ENCODE data around the gene CCDC33.

GRCh38 chr15:74217907-74218885 is 17.9 kb upstream of the CCDC33 start:
- TF ChIP-seq ZBTB43 (CRISPR knock-in tag; IDR thresholded peaks at IDR 0.05) (no peak), RORB (CRISPR knock-in tag; IDR thresholded peaks at IDR 0.05) (no peak), NFE2L1 (CRISPR knock-in tag; IDR thresholded peaks at IDR 0.05) (no peak), CTCF (IDR thresholded peaks at IDR 0.05) (no peak), ATF2 (CRISPR knock-in tag; IDR thresholded peaks at IDR 0.05; ENCODE audit: borderline replicate concordance, low read depth) (no peak), KAT7 (CRISPR knock-in tag; IDR thresholded peaks at IDR 0.05; ENCODE audit: borderline replicate concordance) (no peak)

Measured in WTC11 (cell line).